ENCODE data around the gene CRYBG3.

Gene CRYBG3

GRCh38 chr3:97871801-97872524 lies 50.2 kb downstream of the CRYBG3 start:
- POLR2A ChIA-PET, result no interaction called here
- no peak overlapping the region for H3K4me3 ChIP-seq (ENCODE audit: low read depth, low read length)
- H3K9me3 ChIP-seq (ENCODE audit: control insufficient read depth, insufficient read depth, low read depth, low read length), result no peaks in the 10 kb centered on the region
- CTCF ChIA-PET, result no interaction called here
- TF ChIP-seq ZNF146 (tag by site-specific recombination; IDR thresholded peaks at IDR 0.05) (no peak), ZNF366 (tag by site-specific recombination; conservative IDR thresholded peaks at IDR 0.05) (no peak), ZNF600 (tag by site-specific recombination; IDR thresholded peaks at IDR 0.05) (no peak), SCRT1 (tag by site-specific recombination; IDR thresholded peaks at IDR 0.05; ENCODE audit: borderline replicate concordance) (no peak), ZNF202 (tag by site-specific recombination; IDR thresholded peaks at IDR 0.05; ENCODE audit: borderline replicate concordance) (no peak), ZNF221 (tag by site-specific recombination; IDR thresholded peaks at IDR 0.05; ENCODE audit: borderline replicate concordance) (no peak), ZNF518A (tag by site-specific recombination; conservative IDR thresholded peaks at IDR 0.05; ENCODE audit: low read depth) (no peak), ZNF585B (tag by site-specific recombination; IDR thresholded peaks at IDR 0.05) (no peak), EGR2 (tag by site-specific recombination; IDR thresholded peaks at IDR 0.05; ENCODE audit: low read depth) (no peak), GLI4 (tag by site-specific recombination; IDR thresholded peaks at IDR 0.05) (no peak), ZFHX2 (tag by site-specific recombination; conservative IDR thresholded peaks at IDR 0.05) (no peak), ZNF184 (tag by site-specific recombination; IDR thresholded peaks at IDR 0.05) (no peak), ZNF701 (tag by site-specific recombination; IDR thresholded peaks at IDR 0.05) (no peak), GLIS2 (tag by site-specific recombination; IDR thresholded peaks at IDR 0.05) (no peak), BCL11A (tag by site-specific recombination; IDR thresholded peaks at IDR 0.05; ENCODE audit: low read depth) (no peak), ZNF2 (tag by site-specific recombination; IDR thresholded peaks at IDR 0.05) (no peak)
- TF ChIP-seq, protein P1, sequence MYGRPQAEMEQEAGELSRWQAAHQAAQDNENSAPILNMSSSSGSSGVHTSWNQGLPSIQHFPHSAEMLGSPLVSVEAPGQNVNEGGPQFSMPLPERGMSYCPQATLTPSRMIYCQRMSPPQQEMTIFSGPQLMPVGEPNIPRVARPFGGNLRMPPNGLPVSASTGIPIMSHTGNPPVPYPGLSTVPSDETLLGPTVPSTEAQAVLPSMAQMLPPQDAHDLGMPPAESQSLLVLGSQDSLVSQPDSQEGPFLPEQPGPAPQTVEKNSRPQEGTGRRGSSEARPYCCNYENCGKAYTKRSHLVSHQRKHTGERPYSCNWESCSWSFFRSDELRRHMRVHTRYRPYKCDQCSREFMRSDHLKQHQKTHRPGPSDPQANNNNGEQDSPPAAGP (tag by site-specific recombination; IDR thresholded peaks at IDR 0.05), result no peak
- TF ChIP-seq, protein P2, sequence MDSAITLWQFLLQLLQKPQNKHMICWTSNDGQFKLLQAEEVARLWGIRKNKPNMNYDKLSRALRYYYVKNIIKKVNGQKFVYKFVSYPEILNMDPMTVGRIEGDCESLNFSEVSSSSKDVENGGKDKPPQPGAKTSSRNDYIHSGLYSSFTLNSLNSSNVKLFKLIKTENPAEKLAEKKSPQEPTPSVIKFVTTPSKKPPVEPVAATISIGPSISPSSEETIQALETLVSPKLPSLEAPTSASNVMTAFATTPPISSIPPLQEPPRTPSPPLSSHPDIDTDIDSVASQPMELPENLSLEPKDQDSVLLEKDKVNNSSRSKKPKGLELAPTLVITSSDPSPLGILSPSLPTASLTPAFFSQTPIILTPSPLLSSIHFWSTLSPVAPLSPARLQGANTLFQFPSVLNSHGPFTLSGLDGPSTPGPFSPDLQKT (IDR thresholded peaks at IDR 0.05; ENCODE audit: borderline replicate concordance, low read depth, low read length), result no peak
- no peaks in the 10 kb centered on the region for H3K36me3 ChIP-seq (ENCODE audit: control insufficient read depth in 2 of 2, insufficient read depth in 1 of 2, low read length in 2 of 2)
- no peak overlapping the region for H3K27ac ChIP-seq (ENCODE audit: extremely low read depth, low read depth, low read length)
- no peaks in the 10 kb centered on the region for H3K4me1 ChIP-seq (ENCODE audit: control insufficient read depth, insufficient read depth, low read length)

DNA sequence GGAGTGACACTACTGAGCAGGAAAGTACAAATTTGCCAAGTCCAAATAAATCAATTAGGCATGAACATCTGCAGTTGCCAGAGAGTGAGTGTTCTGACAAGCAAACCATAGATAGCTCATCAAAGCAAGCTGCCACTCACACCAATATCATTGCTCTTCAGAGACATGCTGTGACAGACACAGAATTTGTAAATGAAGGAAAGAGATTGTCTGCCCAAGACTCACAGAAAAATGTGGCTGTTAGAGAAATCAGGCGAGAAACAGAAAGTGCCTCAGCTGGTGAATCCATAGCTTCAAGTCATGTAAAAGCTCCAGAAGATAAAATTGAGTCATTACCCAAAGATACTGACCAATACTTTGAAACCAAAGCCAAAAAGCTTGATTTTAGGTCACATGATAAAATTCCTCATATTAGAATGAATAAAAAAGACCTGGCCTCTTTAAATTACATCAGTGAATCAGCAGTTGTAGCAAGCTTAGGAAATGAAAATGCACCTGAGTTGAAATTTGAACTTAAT lies 50.8 kb downstream of the CRYBG3 start:
- Histone ChIP-seq H3K36me3 (ENCODE audit: control insufficient read depth in 2 of 2, insufficient read depth in 1 of 2, low read length in 2 of 2) (no peaks in the 10 kb centered on the region), H3K4me3 (ENCODE audit: low read depth, low read length) (no peak overlapping the region), H3K4me1 (ENCODE audit: control insufficient read depth, insufficient read depth, low read length) (no peaks in the 10 kb centered on the region), H3K27ac (ENCODE audit: extremely low read depth, low read depth, low read length) (no peak overlapping the region), H3K9me3 (ENCODE audit: control insufficient read depth, insufficient read depth, low read depth, low read length) (no peaks in the 10 kb centered on the region)
- ChIA-PET POLR2A (no interaction called here), CTCF (no interaction called here)
- TF ChIP-seq ZNF692 (tag by site-specific recombination; IDR thresholded peaks at IDR 0.05), result no peak
- TF ChIP-seq, protein P2 (IDR thresholded peaks at IDR 0.05; ENCODE audit: borderline replicate concordance, low read depth, low read length), result no peak
- TF ChIP-seq ZBTB10 (tag by site-specific recombination; IDR thresholded peaks at IDR 0.05), result no peak
